GM18499 (cell line): ENCODE data around the gene SNN.

Experiments
- ATAC-seq: cut with Tn5 transposase; IDR thresholded peaks from one replicate; pipeline ENCODE4 v1.9.1; 2021; ENCODE audit warnings: moderate number of reproducible peaks; ENCODE audit not compliant: insufficient read depth, unreplicated experiment

Gene SNN

GRCh38 chr16:11667824-11668622 lies at the start of gene SNN:
SNN (plus strand) TSS chr16:11668455; CDS start chr16:11676060, 7,605 bp downstream.
- ATAC-seq, result no peak

- ATAC-seq, result no peak
These were observed 48.9 kb upstream of the SNN start for GRCh38 chr16:11619327-11619851.

- ATAC-seq, result no peak
These were observed 47.8 kb upstream of the SNN start for GRCh38 chr16:11620243-11621003.

GRCh38 chr16:11621539-11621919 lies 46.7 kb upstream of the SNN start:
- ATAC-seq, result no peak

GRCh38 chr16:11621920-11622651 lies 46.2 kb upstream of the SNN start:
- no peak for ATAC-seq

GRCh38 chr16:11624205-11624604 lies 44.0 kb upstream of the SNN start:
- ATAC-seq, result no peak

- ATAC-seq, result no peak
These were observed 43.3 kb upstream of the SNN start for GRCh38 chr16:11624636-11625607.

- no peak for ATAC-seq
These were observed 42.5 kb upstream of the SNN start for GRCh38 chr16:11625769-11626168.

- ATAC-seq, result no peak
These were observed 41.5 kb upstream of the SNN start for GRCh38 chr16:11626657-11627291.

GRCh38 chr16:11627292-11627663 lies 41.0 kb upstream of the SNN start:
- ATAC-seq, result no peak

GRCh38 chr16:11627822-11628457 lies 40.3 kb upstream of the SNN start:
- ATAC-seq, result no peak

GRCh38 chr16:11629071-11630030 lies 38.9 kb upstream of the SNN start:
- ATAC-seq, result no peak

GRCh38 chr16:11630046-11630767 lies 38.0 kb upstream of the SNN start:
- ATAC-seq, result no peak

GRCh38 chr16:11630768-11631056 lies 37.5 kb upstream of the SNN start:
- ATAC-seq, result no peak

GRCh38 chr16:11631214-11631613 lies 37.0 kb upstream of the SNN start:
- ATAC-seq, result no peak

- ATAC-seq, result no peak
These were observed 35.8 kb upstream of the SNN start for GRCh38 chr16:11632455-11632939.

GRCh38 chr16:11633113-11633512 lies 35.1 kb upstream of the SNN start:
- ATAC-seq, result no peak
